ENCODE measurements around the gene NLRP5.

- no peak for TF ChIP-seq POLR2A (IDR thresholded peaks at IDR 0.05)
- peak; percentile 54 to 88 (median 79) for TF ChIP-seq CTCF (IDR thresholded peaks at IDR 0.05 in 8 of 11, conservative IDR thresholded peaks at IDR 0.05 in 3 of 11)
- TF ChIP-seq POLR2AphosphoS5 (IDR thresholded peaks at IDR 0.05), result no peak
These were observed 89.9 kb downstream of the NLRP5 start for GRCh38 chr19:56076498-56076897.
